SK-N-SH (cell line): Measurements from ENCODE around the gene GSTO1. TPM values are rescaled to one million over a fixed set of nuclear protein-coding genes. Genes with fewer than 3 reads are reported as not detected.

Experiments used
- CTCF ChIA-PET: fragments of 300-600, 350-600 bp; formaldehyde crosslinking; extraction: SDS; loops from one replicate; lab custom pipeline; 2021; lab: Yijun Ruan, JAX
- POLR2A ChIA-PET: fragments of 350-600 bp; sonication (Branson Sonifier 250); formaldehyde crosslinking; extraction: SDS; loops from one replicate; lab custom pipeline; 2020; ENCODE audit warnings: antibody characterized with exemption, inconsistent platforms; lab: Yijun Ruan, JAX
- DNase-seq: peaks from one replicate; pipeline ENCODE4 v3.0.0; 2012
- H2AFZ ChIP-seq: fragments of 200-600 bp; sonication (generic); 2 replicates; pipeline ENCODE4 v1.8.1; 2016; ENCODE audit warnings: antibody characterized with exemption, mild to moderate bottlenecking, low read depth
- H3F3A ChIP-seq: fragments of 200-600 bp; sonication (generic); replicated peaks from 2 replicates; pipeline ENCODE3; 2016; ENCODE audit warnings: antibody characterized with exemption, mild to moderate bottlenecking; ENCODE audit not compliant: insufficient read depth
- H3K27ac ChIP-seq, 2 experiments: fragments of 200-500 bp in 1 of 2; fragments of 200-600 bp in 1 of 2; sonication (Bioruptor generic) in 1 of 2; sonication (generic), shearing (Covaris generic) in 1 of 2; 2 replicates each; pipeline versions ENCODE4 v1.5.1 to v1.6.1; 2014 to 2016; ENCODE audit warnings: low read depth in 2 of 2, inconsistent platforms in 1 of 2, low read length in 1 of 2, mild to moderate bottlenecking in 1 of 2, mixed read lengths in 1 of 2
- H3K27me3 ChIP-seq: fragments of 200-600 bp; sonication (generic), shearing (Covaris generic); 2 replicates; pipeline ENCODE4 v1.6.1; 2016; ENCODE audit warnings: mixed run types; ENCODE audit not compliant: insufficient read depth
- H3K36me3 ChIP-seq, 2 experiments: fragments of 200-500 bp in 1 of 2; fragments of 200-600 bp in 1 of 2; sonication (Bioruptor generic) in 1 of 2; sonication (generic) in 1 of 2; replicated peaks in 1 of 2; 2 replicates each; pipeline versions ENCODE3 to v1.5.1; 2014 to 2016; ENCODE audit warnings: low read length in 1 of 2, mild to moderate bottlenecking in 1 of 2; ENCODE audit not compliant: insufficient read depth in 2 of 2, control insufficient read depth in 1 of 2
- H3K4me1 ChIP-seq, 2 experiments: fragments of 200-500 bp in 1 of 2; fragments of 200-600 bp in 1 of 2; sonication (Bioruptor generic) in 1 of 2; sonication (generic), shearing (Covaris generic) in 1 of 2; 2 replicates each; pipeline versions ENCODE4 v1.5.1 to v1.6.1; 2014 to 2016; ENCODE audit warnings: low read depth in 1 of 2, low read length in 1 of 2, mixed run types in 1 of 2; ENCODE audit not compliant: insufficient read depth in 2 of 2, control insufficient read depth in 1 of 2
- H3K4me2 ChIP-seq: fragments of 200-600 bp; sonication (generic), shearing (Covaris generic); 2 replicates; pipeline ENCODE4 v1.6.1; 2017; ENCODE audit warnings: mixed run types
- H3K4me3 ChIP-seq, 2 experiments: fragments of 200-500 bp in 1 of 2; fragments of 200-600 bp in 1 of 2; sonication (Bioruptor generic) in 1 of 2; sonication (generic), shearing (Covaris generic) in 1 of 2; 2 replicates each; pipeline versions ENCODE4 v1.5.1 to v1.8.1; 2014 to 2016; ENCODE audit warnings: low read depth in 2 of 2, inconsistent platforms in 1 of 2, low read length in 1 of 2, mild to moderate bottlenecking in 1 of 2, mixed read lengths in 1 of 2, moderate library complexity in 1 of 2
- H3K79me2 ChIP-seq: fragments of 200-600 bp; sonication (generic); 2 replicates; pipeline ENCODE4 v1.8.1; 2017; ENCODE audit warnings: mild to moderate bottlenecking; ENCODE audit not compliant: insufficient read depth
- H3K9ac ChIP-seq: fragments of 200-600 bp; sonication (generic); 2 replicates; pipeline ENCODE4 v1.6.1; 2017; ENCODE audit warnings: mixed run types
- H3K9me2 ChIP-seq: fragments of 200-600 bp; sonication (generic); 2 replicates; pipeline ENCODE4 v1.6.1; 2017; ENCODE audit warnings: mixed run types
- H3K9me3 ChIP-seq: fragments of 200-600 bp; sonication (generic); 2 replicates; pipeline ENCODE4 v1.6.1; 2017; ENCODE audit warnings: mixed run types, mild to moderate bottlenecking, moderate library complexity
- H4K20me1 ChIP-seq: fragments of 200-600 bp; sonication (generic); 2 replicates; pipeline ENCODE4 v1.6.1; 2017; ENCODE audit warnings: mild to moderate bottlenecking, mixed run types; ENCODE audit not compliant: insufficient read depth
- CHD2 ChIP-seq: fragments of 150-350 bp; IDR thresholded peaks from 2 replicates; pipeline ENCODE4 v1.6.1; 2018; ENCODE audit warnings: low read length; ENCODE audit not compliant: partially characterized antibody
- EZH2phosphoT487 ChIP-seq: fragments of 200-600 bp; sonication (generic); IDR thresholded peaks from 2 replicates; pipeline ENCODE4 v1.6.1; 2017; ENCODE audit warnings: low read depth, mixed run types, mild to moderate bottlenecking, antibody characterized with exemption, moderate library complexity, borderline replicate concordance
- FOSL2 ChIP-seq: IDR thresholded peaks from 2 replicates; pipeline ENCODE4 v1.4.0; 2012; ENCODE audit warnings: low read depth, mild to moderate bottlenecking, moderate library complexity, borderline replicate concordance
- FOXJ3 ChIP-seq: sonication (generic); formaldehyde crosslinking; IDR thresholded peaks from 2 replicates; pipeline ENCODE4 v1.5.1; 2020; ENCODE audit warnings: mild to moderate bottlenecking, missing genetic modification reagents
- GABPA ChIP-seq: IDR thresholded peaks from 2 replicates; pipeline ENCODE4 v1.4.0; 2012; ENCODE audit warnings: low read depth, mild to moderate bottlenecking
- GATA2 ChIP-seq: sonication (generic); formaldehyde crosslinking; IDR thresholded peaks from 2 replicates; pipeline ENCODE4 v1.5.0; 2020; ENCODE audit warnings: mild to moderate bottlenecking, missing genetic modification reagents
- NFIC ChIP-seq: IDR thresholded peaks from 2 replicates; pipeline ENCODE4 v1.4.0; 2012; ENCODE audit warnings: borderline replicate concordance
- PBX3 ChIP-seq: IDR thresholded peaks from 2 replicates; pipeline ENCODE4; 2012
- POLR2AphosphoS5 ChIP-seq: IDR thresholded peaks from 2 replicates; pipeline ENCODE4 v1.6.1; 2012; ENCODE audit warnings: low read depth, low read length
- RAD21 ChIP-seq: IDR thresholded peaks from 2 replicates; pipeline ENCODE4 v1.6.1; 2012; ENCODE audit warnings: mild to moderate bottlenecking, low read length
- RCOR1 ChIP-seq: fragments of 150-350 bp; IDR thresholded peaks from 2 replicates; pipeline ENCODE4 v1.6.1; 2017; ENCODE audit warnings: antibody characterized with exemption, low read length
- REST ChIP-seq: IDR thresholded peaks from 2 replicates; pipeline ENCODE4 v1.6.1; 2012; ENCODE audit warnings: mild to moderate bottlenecking, low read depth, low read length, moderate library complexity
- RXRA ChIP-seq: IDR thresholded peaks from 2 replicates; pipeline ENCODE4 v1.4.0; 2012; ENCODE audit warnings: low read depth, mild to moderate bottlenecking, borderline replicate concordance
- SIN3A ChIP-seq: IDR thresholded peaks from 2 replicates; pipeline ENCODE4 v1.6.1; 2012; ENCODE audit warnings: low read depth, mild to moderate bottlenecking, low read length, moderate library complexity, borderline replicate concordance
- TAF1 ChIP-seq: IDR thresholded peaks from 2 replicates; pipeline ENCODE4 v1.6.1; 2012; ENCODE audit warnings: low read depth, mild to moderate bottlenecking, low read length, moderate library complexity, borderline replicate concordance
- TCF12 ChIP-seq: IDR thresholded peaks from 2 replicates; pipeline ENCODE4 v1.4.0; 2012
- TEAD4 ChIP-seq: IDR thresholded peaks from 2 replicates; pipeline ENCODE4 v1.4.0; 2012; ENCODE audit warnings: mild to moderate bottlenecking, borderline replicate concordance; ENCODE audit not compliant: insufficient read depth
- USF1 ChIP-seq: IDR thresholded peaks from 2 replicates; pipeline ENCODE4 v1.4.0; 2012; ENCODE audit warnings: low read depth, borderline replicate concordance
- WGBS: methylation state at CpG from one replicate; pipeline ENCODE4 v1.1.6; 2017; ENCODE audit warnings: low lambda C conversion rate; 5-methylcytosine and 5-hydroxymethylcytosine counted together
- polyA plus RNA-seq, 3 experiments: library from polyadenylated mRNA; depleted of rRNA; stranded (reverse); fragments of >200 nt; gene quantifications; 2 replicates each; pipeline ENCODE4 v1.2.3, GENCODE V29; 2012

Gene GSTO1
- polyA plus RNA-seq, 1 of the 3 experiments (the other 2 are of a cell fraction): 126 TPM

- peaks cover 51% of the 10 kb centered on the region for H3K79me2 ChIP-seq
- peaks cover 26 to 32% of the 10 kb centered on the region in 2 experiments for H3K36me3 ChIP-seq
- H3K27ac ChIP-seq: peak overlapping the region in 1 of 2 experiments; percentile 87; a peak in 2 of 4 replicates
- 0 out of 2 replicates have a peak overlapping the region, but pooled peaks have one; percentile 7 for H3K9ac ChIP-seq
- peaks cover 24% of the 10 kb centered on the region for H3F3A ChIP-seq
- H3K4me3 ChIP-seq: no peak overlapping the region
- H3K4me1 ChIP-seq: peaks cover 10 to 19% of the 10 kb centered on the region in 2 experiments; a peak in 3 of 4 replicates
- DNase-seq: no peak
- CTCF ChIA-PET: interaction anchor here (0.8 to 10.3 kb wide), 4 partner anchors 16 to 422 kb away, joined by 3 to 152 read pairs (median 63); partner anchors contain the start of gene CFAP58
- no peak overlapping the region for H2AFZ ChIP-seq
- WGBS: 77% methylated on average over 11 of the region's 15 CpGs
- peak overlapping the region; percentile 55 for H3K4me2 ChIP-seq
- no peaks in the 10 kb centered on the region for H3K27me3 ChIP-seq
- no peaks in the 10 kb centered on the region for H3K9me2 ChIP-seq
- TF ChIP-seq TCF12 (peak; percentile 47; the same call in 1 of the 2 replicates), REST (peak; percentile 44; the same call in 1 of the 2 replicates), RCOR1 (no peak), TEAD4 (no peak), NFIC (peak; percentile 71), TAF1 (no peak), FOXJ3 (no peak)
- H4K20me1 ChIP-seq: peaks cover 7% of the 10 kb centered on the region; the same call in 1 of the 2 replicates
- POLR2A ChIA-PET: no interaction called here
- H3K9me3 ChIP-seq: no peaks in the 10 kb centered on the region
These were observed 55.6 kb downstream of the GSTO1 start for GRCh38 chr10:104309980-104310978.

- 85% methylated on average over 5 of the region's 5 CpGs for WGBS
- H3K4me3 ChIP-seq: no peak overlapping the region
- POLR2A ChIA-PET: no interaction called here
- no peaks in the 10 kb centered on the region for H3K27me3 ChIP-seq
- CTCF ChIA-PET: interaction anchor here (0.8 to 10.3 kb wide), 5 partner anchors 11 to 423 kb away, joined by 3 to 152 read pairs (median 5); partner anchors contain the start of gene CFAP58
- no peaks in the 10 kb centered on the region for H3K9me2 ChIP-seq
- peaks cover 26 to 37% of the 10 kb centered on the region in 2 experiments for H3K36me3 ChIP-seq
- H3K9ac ChIP-seq: no peak overlapping the region
- H3K4me2 ChIP-seq: no peak overlapping the region
- no peaks in the 10 kb centered on the region for H3K9me3 ChIP-seq
- H3K27ac ChIP-seq: peak overlapping the region in 1 of 2 experiments; percentile 87; a peak in 2 of 4 replicates
- DNase-seq: no peak
- H3F3A ChIP-seq: peaks cover 24% of the 10 kb centered on the region
- H3K79me2 ChIP-seq: peaks cover 61% of the 10 kb centered on the region
- H4K20me1 ChIP-seq: peaks cover 13% of the 10 kb centered on the region
- H3K4me1 ChIP-seq: peaks cover 7 to 19% of the 10 kb centered on the region in 2 experiments; a peak in 3 of 4 replicates
- no peak overlapping the region for H2AFZ ChIP-seq
- TF ChIP-seq PBX3: no peak
- no peak for TF ChIP-seq USF1
- no peak for TF ChIP-seq GABPA
- TF ChIP-seq NFIC: no peak
- no peak for TF ChIP-seq GATA2
- TF ChIP-seq FOSL2: no peak
- TF ChIP-seq SIN3A: no peak
- no peak for TF ChIP-seq POLR2AphosphoS5
- no peak for TF ChIP-seq CHD2
- no peak for TF ChIP-seq EZH2phosphoT487
- no peak for TF ChIP-seq RXRA
- TF ChIP-seq FOXJ3: no peak
- no peak for TF ChIP-seq RAD21
These were observed 56.6 kb downstream of the GSTO1 start for GRCh38 chr10:104311184-104311720.
